HG03060 (cell line): ENCODE measurements around the gene FAM53B.

ENCODE experiments used
- ATAC-seq: cut with Tn5 transposase; IDR thresholded peaks from one replicate; pipeline ENCODE4 v1.9.1; 2021; ENCODE audit warnings: low read depth, moderate number of reproducible peaks; ENCODE audit not compliant: unreplicated experiment

The FAM53B gene

GRCh38 chr10:124603376-124604213 lies 140.6 kb downstream of the FAM53B start:
- ATAC-seq: no peak

DNA sequence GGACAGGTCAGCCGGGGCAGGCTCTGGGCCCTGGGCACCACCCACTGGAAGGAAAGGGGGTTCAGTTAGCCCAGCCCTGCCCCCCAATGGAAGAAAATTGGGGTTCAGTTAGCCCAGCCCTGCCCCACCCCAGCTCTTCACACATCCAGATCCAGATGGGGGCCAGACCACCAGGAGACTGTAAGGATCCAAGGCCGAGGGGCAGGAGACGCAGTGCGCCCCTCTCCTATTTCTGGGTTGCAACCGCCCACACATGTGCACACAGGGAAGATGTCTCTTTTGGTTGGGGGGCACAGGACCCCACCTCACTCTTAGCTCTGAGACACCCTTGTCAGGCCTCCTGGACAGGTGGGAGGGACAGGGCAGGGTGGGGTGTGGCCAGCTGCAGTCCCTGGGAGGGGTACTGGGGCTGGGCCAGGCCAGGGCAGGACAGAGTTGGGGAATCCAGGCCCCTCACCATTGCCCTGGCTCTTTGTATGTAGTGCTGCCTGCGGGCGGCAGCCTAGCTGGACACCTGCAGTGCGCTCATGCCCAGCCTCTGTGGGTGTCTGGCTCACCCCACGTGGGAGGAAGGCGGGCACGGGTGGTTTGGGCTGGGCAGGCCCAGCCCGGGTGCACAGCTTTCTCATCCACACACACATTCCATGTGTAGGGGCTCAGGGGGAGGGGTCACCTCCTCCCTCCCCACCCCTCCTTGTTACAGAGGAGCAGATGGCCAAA lies 141.4 kb downstream of the FAM53B start:
- no peak for ATAC-seq

DNA sequence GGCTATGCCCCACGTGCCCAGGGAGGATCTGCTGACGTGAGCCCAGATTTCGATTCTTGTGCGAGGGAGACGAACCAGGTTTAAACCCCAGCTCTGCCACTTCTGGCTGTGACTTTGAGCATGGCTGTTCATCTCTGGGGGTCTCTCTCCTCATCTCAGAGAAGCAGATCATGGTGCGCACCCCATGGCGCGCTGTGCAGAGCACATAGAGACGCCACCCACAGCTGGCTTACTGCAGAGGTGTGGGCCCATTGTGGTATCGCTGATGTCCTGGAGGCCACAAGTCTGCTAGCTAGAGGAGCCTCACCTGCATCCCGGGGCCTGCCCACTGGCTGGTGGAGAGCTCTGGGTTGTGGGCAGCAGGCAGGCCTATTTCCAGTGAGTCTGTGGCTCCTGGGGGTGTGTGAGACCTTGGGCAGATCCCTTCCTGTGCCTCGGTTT lies 142.0 kb downstream of the FAM53B start:
- ATAC-seq: no peak

- no peak for ATAC-seq
Measured at GRCh38 chr10:124601431-124602120, 142.6 kb downstream of the FAM53B start.

- ATAC-seq: no peak
Measured at GRCh38 chr10:124601016-124601415, 143.2 kb downstream of the FAM53B start.

GRCh38 chr10:124600051-124600880 lies 143.9 kb downstream of the FAM53B start:
- no peak for ATAC-seq

DNA sequence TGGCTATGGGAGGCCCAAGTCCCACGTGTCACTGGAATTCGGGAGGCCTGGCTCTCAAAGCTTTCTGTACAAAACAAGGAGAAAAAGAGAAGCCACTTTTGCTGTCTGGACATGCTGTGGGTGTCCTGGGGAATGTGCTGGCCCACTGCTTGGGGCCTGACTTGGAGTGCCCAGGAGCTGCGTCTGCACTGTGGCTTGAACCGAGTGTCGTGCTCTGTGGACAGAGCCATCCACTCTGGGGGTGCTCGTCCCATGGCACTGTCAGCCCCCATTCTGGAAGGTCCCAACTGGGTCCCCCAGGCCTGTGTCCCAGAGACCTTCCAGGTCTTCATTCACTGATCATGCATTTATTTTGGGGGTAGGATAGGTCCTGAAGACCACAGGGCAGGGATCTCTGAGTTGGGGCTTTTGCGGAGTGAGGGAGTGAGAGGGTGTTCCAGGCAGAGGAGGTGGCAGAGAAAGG lies 144.6 kb downstream of the FAM53B start:
- no peak for ATAC-seq

- ATAC-seq: no peak
Measured at GRCh38 chr10:124598773-124599587, 145.2 kb downstream of the FAM53B start.

DNA sequence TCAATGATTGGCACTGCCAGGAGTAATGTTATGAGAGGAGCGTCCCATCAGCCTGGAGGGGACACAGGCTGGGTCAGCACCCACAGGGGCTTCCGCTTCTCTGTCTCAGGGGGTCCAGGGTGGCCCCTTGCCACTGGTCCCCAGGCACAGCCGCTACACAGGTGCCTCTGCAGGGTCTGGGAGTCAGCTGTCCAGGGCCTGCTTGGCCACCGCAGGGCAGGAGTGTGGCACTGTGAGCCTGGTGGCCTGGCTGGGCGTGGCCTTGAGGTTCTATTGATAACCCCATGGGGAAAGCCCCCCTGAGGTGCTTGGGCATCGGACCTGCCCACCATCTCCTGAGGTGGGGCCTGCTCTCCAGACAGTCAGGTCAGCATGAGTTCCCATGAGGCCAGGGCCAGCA lies 146.0 kb downstream of the FAM53B start:
- ATAC-seq: no peak

DNA sequence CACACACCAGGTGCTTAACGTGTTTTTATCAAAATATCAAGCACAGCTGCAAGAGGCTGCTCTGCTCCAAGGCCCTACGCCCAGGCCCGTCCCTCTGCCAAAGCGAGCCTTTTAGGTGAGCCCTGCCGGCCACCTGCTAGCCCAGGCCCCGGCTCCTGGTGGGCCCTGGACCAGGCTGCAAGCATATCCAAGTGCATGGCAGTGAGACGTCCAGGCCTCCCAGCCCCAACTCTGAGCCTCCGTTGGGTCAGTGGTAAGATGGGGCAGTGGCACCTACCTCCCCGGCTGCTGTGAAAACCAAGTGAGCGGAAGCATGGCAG lies 146.4 kb downstream of the FAM53B start:
- ATAC-seq: no peak

DNA sequence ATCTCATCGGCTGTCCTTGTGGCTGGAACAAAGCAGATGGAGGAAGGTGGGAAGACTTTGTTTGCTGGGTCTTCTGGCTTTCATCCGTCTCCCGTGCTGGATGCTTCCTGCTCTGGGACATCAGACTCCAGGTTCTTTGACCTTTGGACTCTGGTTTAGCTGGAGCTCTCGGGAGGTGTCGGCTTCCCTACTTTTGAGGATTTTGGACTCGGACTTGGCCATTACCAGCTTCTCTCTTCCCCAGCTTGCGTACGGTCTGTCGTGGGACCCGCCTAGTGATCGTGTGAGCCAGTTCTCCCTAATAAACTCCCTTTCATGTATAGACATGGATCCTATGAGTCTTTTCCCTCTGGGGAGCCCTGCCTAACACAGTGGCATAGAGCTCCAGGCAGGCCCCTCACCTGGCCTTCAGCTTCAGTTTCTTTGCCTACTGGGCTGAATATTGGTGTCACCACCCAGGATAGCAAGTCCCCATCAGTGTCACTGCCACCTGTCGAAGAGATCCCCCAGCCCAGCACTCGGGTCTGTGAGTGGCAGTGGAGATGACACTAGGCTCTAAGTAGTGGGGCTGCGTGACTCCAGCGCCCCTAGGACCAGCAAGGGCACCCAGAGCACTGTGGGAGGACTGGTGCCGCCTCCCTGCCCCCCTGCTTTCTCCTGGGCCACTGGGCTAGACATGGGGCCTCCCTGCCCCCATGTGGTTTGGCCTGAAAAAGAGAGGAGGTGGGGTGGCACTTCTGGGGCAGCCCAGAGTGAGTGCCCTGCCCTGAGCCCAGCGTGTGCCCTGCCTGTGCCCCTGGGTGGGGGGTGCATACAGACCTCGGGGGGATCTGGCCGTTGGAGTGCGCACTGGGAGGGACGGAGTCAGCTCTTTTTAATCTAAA lies 147.0 kb downstream of the FAM53B start:
- ATAC-seq: no peak

DNA sequence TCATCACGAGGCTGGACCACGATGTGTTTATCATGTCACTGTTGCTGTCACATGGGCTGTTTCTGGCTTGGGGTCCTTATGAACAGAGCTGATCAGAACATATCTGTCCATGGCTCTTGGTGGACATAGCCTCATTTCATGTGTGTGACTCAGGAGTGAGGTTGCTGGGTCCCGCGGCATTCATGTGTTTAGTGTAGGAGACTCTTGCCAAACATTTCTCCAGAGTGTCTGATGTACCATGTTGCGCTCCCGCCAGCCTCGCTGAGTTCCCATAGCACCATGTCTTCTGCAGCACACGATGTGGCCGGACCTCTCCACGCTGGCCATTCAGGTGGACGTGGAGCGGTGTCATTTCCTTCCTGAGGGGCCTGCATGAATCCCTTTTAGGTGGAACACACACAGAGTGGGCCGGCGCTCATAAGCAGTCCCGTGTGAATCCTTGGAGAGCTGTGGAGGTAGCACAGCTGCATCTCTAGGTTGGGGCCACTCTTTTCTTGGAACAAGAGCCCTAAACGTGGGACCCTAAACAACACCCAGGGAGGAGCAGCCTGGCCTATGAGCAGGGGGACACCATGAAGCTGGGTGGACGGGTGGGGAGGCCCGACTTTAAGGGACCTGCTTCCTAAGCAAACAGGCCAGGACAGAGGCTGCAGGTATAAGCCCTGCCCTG lies 147.9 kb downstream of the FAM53B start:
- ATAC-seq: no peak

DNA sequence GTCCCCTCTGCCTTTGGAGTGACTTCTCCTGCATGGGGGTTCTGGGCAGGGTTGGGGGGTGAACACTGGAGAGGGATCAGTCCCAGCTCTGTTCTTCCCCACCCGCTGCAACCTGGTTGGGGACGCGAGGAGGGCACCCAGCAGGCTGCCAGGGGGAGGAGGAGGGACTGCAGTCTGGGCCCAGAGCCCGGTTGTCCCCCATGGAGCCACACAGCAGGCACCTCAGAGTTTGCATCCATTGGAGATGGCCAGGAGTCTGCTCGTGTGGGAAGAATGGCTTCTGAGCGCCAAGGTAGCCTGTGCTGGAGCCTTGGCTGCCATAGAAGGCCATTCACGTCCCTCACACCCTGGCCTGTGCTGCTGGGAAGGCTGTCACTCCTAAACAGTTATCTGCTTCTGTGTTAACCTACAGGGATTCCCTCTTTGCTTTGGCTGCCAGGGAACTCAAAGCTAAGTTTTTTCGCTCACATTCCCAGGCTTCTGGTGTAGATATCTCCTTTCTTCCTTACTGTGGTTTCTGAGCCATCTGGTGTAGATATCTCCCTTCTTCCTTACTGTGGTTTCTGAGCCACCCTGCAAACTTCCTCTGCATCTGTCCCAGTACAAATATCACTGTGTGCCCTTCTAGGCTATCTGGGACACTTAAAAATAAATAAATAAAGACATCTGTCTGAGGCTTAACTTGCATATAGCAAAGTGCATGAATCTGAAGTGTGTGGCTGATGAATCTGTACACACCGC lies 148.9 kb downstream of the FAM53B start:
- no peak for ATAC-seq

- no peak for ATAC-seq
Measured at GRCh38 chr10:124594240-124594639, 149.9 kb downstream of the FAM53B start.

DNA sequence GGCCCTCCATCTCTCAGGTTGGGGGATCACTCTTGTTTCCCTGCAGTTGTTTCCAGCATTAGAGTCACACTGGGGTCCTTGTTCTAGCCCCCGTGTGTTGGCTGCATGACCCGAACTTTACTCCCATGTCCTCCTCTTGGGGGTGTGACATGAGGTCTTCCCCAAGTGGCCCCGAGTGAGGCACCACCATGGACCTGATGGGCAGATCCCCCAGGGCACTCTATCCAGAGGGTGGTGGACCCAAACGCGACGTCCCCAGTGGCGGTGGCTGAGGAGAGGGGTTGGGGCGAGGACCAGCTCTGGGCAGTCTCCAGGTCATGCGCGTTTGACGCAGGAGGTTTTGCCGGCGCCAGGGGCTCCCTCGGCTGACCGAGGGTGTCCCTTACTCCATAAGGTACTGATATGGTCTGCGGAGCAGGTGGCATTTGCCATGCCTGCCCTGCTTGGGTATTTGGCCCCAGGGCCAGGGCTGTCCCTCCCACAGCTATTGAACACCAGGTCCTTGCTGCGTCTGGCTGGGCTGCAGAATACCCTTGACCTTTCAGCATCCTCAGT lies 150.7 kb downstream of the FAM53B start:
- no peak for ATAC-seq

DNA sequence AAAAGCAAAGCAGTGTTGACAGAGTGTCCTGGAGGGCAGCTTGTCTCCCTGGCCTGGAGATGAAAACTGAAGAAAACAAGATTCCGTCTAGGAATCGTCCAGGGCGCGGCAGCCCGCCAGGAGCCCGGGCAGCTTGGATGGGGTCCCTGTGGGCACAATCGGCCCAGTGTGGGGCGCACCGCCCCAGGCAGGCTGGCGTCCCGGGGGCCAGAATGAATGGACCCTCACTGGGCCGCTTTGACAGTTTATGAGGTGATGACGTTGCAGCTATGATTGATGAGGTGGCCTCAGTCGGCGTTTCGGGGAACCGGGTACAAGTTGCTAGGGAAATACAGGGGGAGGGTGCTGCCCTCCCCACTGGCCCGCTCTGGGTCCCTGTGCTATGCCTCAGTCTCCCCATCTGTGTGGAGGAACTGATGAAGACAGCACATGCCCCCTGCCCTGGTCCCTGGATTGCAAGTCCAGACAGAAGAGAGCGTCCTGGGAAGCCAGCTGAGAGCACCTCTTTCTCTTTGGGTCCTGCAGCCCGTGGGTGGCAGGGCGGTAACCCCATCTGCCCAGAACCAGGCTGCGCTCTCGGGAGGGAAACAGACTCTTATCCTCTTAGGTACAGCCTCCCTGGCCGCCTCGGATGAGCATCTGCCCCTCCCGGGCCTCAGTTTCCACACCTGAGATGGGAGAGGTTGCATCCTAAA lies 151.3 kb downstream of the FAM53B start:
- ATAC-seq: no peak

GRCh38 chr10:124592101-124592500 lies 152.1 kb downstream of the FAM53B start:
- ATAC-seq: no peak
